Naive thymus-derived CD8-positive, alpha-beta T cell (primary cell): ENCODE results near the gene USP4. TPM values are rescaled to one million over a fixed set of nuclear protein-coding genes. Genes with fewer than 3 reads are reported as not detected.

Experiments
- ATAC-seq, 2 donors: fragments of 150-1000 bp; cut with Tn5 transposase in 1 of 2; sonication (Bioruptor Pico), chemical (Tn5 transposase) in 1 of 2; 1 replicate in 1 of 2; 2 replicates in 1 of 2; pipeline ENCODE4 v1.10.0; 2021; ENCODE audit warnings: mild to moderate bottlenecking in 2 of 2, moderate library complexity in 2 of 2
- POLR2A ChIA-PET: fragments of 350-600 bp; sonication (Branson Sonifier 250); formaldehyde crosslinking; loops from one replicate; lab custom pipeline; 2021; ENCODE audit warnings: antibody characterized with exemption; lab: Charles Lee
- DNase-seq, 10 donors: peaks; one replicate each; pipeline versions ENCODE4 v3.0.0 to v3.0.0-alpha.2; 2020 to 2022
- H3K27ac Mint-ChIP-seq, 10 donors: one replicate each; pipeline ENCODE4 v1.8.0; 2020 to 2022; ENCODE audit warnings: mild to moderate bottlenecking in 10 of 10, mixed read lengths in 10 of 10, moderate library complexity in 4 of 10, inconsistent platforms in 1 of 10
- H3K27me3 Mint-ChIP-seq, 5 donors: one replicate each; pipeline ENCODE4 v1.8.0; 2021 to 2022; ENCODE audit warnings: mixed read lengths in 5 of 5
- H3K36me3 Mint-ChIP-seq, 3 donors: one replicate each; pipeline ENCODE4 v1.8.0; 2020 to 2022; ENCODE audit warnings: mixed read lengths in 3 of 3, mild to moderate bottlenecking in 2 of 3, inconsistent platforms in 1 of 3
- H3K4me1 Mint-ChIP-seq, 4 donors: one replicate each; pipeline ENCODE4 v1.8.0; 2021 to 2022; ENCODE audit warnings: mixed read lengths in 4 of 4
- H3K4me3 Mint-ChIP-seq, 10 donors: one replicate each; pipeline ENCODE4 v1.8.0; 2020 to 2022; ENCODE audit warnings: mild to moderate bottlenecking in 10 of 10, mixed read lengths in 10 of 10, moderate library complexity in 6 of 10, inconsistent platforms in 1 of 10
- H3K9me3 Mint-ChIP-seq, 9 donors: one replicate each; pipeline ENCODE4 v1.8.0; 2020 to 2022; ENCODE audit warnings: mixed read lengths in 9 of 9, mild to moderate bottlenecking in 3 of 9, inconsistent platforms in 1 of 9, moderate library complexity in 1 of 9
- polyA plus RNA-seq, 3 donors: library from polyadenylated mRNA; unstranded; fragments of 300-500 nt; fragmentation: Illumina TruSeq; gene quantifications; one replicate each; pipeline ENCODE4 v1.2.3, GENCODE V29; 2021
- total RNA-seq, 8 experiments: library from RNA in 2 of 8; stranded (reverse) in 2 of 8; gene quantifications; one replicate each; pipeline ENCODE4 v1.2.3 and lab custom pipeline; 2021 to 2026

The USP4 gene
- total and polyA plus RNA-seq, 5 experiments from 2014 or later = 49.6 to 118 (median 69.1) TPM

GRCh38 chr3:49278548-49278947, 61.3 kb downstream of the USP4 start:
- POLR2A ChIA-PET = interaction anchor here (0.6 kb wide), 2 partner anchors 193 to 1519 kb away, joined by 3 read pairs; no protein-coding TSS in a partner anchor
- Mint-ChIP-seq H3K36me3 (peaks cover 0 to 45% (median 18%) of the 10 kb centered on the region in 3 donors), H3K4me1 (peaks cover 11 to 31% (median 26%) of the 10 kb centered on the region in 4 donors), H3K4me3 (peak overlapping the region in 1 of 10 donors; percentile 88), H3K27ac (peak overlapping the region; percentile 51 to 93 (median 90)), H3K27me3 (no peaks in the 10 kb centered on the region), H3K9me3 (no peaks in the 10 kb centered on the region)
- ATAC-seq = no peak
- no peak for DNase-seq

DNA sequence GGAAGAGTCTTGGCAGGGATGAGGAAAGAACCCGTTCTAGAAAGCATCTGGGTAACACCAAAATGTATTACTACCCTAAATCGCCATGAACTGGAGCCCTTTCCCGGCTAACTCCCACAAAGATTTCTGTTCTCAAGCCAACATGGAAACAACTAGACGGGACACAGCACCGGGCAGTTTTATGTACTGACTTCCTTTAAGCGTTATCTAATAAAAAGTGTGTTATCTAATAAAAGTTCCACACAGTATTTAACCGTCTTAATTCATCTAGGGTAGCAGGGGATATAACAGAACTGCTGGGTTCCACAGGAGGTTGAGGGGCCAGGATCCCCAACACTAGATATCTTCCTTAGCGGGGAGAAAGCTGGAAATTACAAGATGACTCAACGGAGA, 62.5 kb downstream of the USP4 start:
- Mint-ChIP-seq H3K27ac (peak overlapping the region; percentile 82 to 93 (median 92)), H3K27me3 (no peaks in the 10 kb centered on the region), H3K4me3 (peak overlapping the region; percentile 80 to 91 (median 88)), H3K4me1 (peaks cover 14 to 31% (median 26%) of the 10 kb centered on the region in 4 donors), H3K36me3 (peaks cover 0 to 39% (median 15%) of the 10 kb centered on the region in 3 donors), H3K9me3 (no peaks in the 10 kb centered on the region)
- ATAC-seq = peak; percentile 8 to 23
- POLR2A ChIA-PET = interaction anchor here (0.6 kb wide), 1 partner anchor 253 kb away, joined by 4 read pairs; no protein-coding TSS in a partner anchor
- peak in 1 of 10 donors; percentile 9 for DNase-seq

DNA sequence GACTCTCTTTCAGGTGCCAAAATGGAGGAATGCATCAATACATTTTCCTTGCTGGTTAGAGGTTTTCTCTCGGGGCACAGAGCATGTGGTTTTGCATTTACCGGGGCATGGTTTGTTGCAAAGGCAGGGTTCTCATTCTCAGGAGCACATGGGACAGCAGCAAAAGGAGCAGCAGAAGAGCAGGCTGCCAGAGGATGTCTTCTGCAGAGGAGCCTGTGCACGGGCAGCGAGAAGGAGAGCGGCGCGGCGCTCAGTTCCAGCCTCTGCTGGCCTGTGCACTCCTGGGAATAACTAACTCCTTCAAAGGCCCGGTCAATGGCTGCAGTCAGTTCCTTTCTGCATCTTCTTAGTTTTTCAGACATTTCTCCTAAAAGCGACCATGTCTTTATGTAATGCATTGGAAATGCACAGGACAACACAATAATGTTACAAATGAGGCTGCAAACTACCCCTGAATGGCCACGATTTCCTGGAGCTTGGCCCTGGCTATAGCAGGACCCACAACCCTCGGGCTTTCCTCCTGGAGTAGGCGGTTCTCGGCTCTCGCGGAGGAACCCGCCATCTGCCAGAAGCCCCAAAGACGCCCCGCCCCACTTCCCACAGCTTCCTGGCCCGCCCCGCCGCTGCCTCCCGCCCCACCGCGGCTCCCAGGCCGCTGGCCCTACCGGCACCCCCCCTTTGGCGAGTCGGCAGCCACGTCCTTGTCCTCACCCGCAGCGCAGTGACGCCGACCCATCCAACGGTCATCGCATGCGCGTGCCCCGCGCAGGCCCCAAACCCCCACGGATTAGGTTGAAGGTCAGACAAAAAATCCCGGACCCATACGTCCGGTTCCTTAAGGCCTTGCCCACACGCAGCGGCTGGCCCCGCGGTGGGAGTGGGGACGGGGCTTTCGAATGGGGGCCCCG, 63.1 kb downstream of the USP4 start, which contains the start of gene C3orf62:
C3orf62 (minus strand) TSS at position 758 of the 908 bp plus-strand sequence; CDS start at position 398, 360 bp downstream.
- no peaks in the 10 kb centered on the region for H3K9me3 Mint-ChIP-seq
- ATAC-seq (peak; percentile 86 to 90), DNase-seq (peak; percentile 39 to 78 (median 56))
- H3K27me3 Mint-ChIP-seq = no peaks in the 10 kb centered on the region
- peaks cover 0 to 33% (median 14%) of the 10 kb centered on the region in 3 donors for H3K36me3 Mint-ChIP-seq
- H3K4me1 Mint-ChIP-seq = peaks cover 14 to 31% (median 26%) of the 10 kb centered on the region in 4 donors
- H3K4me3 Mint-ChIP-seq = peak within 1 kb of the TSS; percentile 80 to 91 (median 88)
- peak within 1 kb of the TSS; percentile 82 to 93 (median 92) for H3K27ac Mint-ChIP-seq
- POLR2A ChIA-PET = no interaction called here

GRCh38 chr3:49273825-49274532, 65.9 kb downstream of the USP4 start:
- H3K27ac Mint-ChIP-seq = peak overlapping the region in 1 of 10 donors; percentile 8

GRCh38 chr3:49271047-49271446, 68.8 kb downstream of the USP4 start:
- peaks cover 5 to 10% (median 7%) of the 10 kb centered on the region in 4 donors for H3K4me1 Mint-ChIP-seq
- H3K9me3 Mint-ChIP-seq = no peaks in the 10 kb centered on the region
- no peak for DNase-seq
- no peak overlapping the region for H3K27ac Mint-ChIP-seq
- no peak for ATAC-seq
- H3K36me3 Mint-ChIP-seq = peaks cover 0 to 14% (median 11%) of the 10 kb centered on the region in 3 donors
- POLR2A ChIA-PET = no interaction called here
- H3K4me3 Mint-ChIP-seq = no peak overlapping the region
- H3K27me3 Mint-ChIP-seq = no peaks in the 10 kb centered on the region

More at GRCh38 chr3:49273825-49274532, 65.9 kb downstream of the USP4 start:
- H3K4me3 Mint-ChIP-seq = no peak overlapping the region
- ATAC-seq = no peak
- POLR2A ChIA-PET = no interaction called here
- H3K9me3 Mint-ChIP-seq = no peaks in the 10 kb centered on the region
- no peaks in the 10 kb centered on the region for H3K27me3 Mint-ChIP-seq
- no peak for DNase-seq
- H3K36me3 Mint-ChIP-seq = peaks cover 0 to 18% (median 9%) of the 10 kb centered on the region in 3 donors
- peaks cover 14 to 31% (median 26%) of the 10 kb centered on the region in 4 donors for H3K4me1 Mint-ChIP-seq

DNA sequence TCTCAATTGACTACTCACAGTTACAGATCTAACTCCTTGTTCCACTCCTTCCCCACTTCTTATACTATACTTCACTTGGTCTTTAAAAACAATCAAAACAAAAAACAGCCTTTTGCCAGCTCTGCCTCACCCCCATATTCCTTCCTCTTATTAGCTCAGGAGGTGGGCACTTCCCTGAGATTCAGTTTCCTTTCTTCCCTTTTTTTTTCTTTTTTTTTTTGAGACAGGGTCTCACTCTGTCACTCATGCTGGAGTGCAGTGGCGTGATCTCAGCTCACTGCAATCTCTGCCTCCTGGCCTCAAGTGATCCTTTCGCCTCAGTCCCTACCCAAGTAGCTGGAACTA, 69.7 kb downstream of the USP4 start:
- no peak for DNase-seq
- H3K4me3 Mint-ChIP-seq = no peak overlapping the region
- peak overlapping the region in 2 of 10 donors; percentile 47 to 50 for H3K27ac Mint-ChIP-seq
- no peaks in the 10 kb centered on the region for H3K9me3 Mint-ChIP-seq
- H3K4me1 Mint-ChIP-seq = peaks cover 0 to 3% (median 2%) of the 10 kb centered on the region in 4 donors
- POLR2A ChIA-PET = no interaction called here
- no peaks in the 10 kb centered on the region for H3K27me3 Mint-ChIP-seq
- peaks cover 0 to 14% (median 11%) of the 10 kb centered on the region in 3 donors for H3K36me3 Mint-ChIP-seq
- no peak for ATAC-seq

- no peaks in the 10 kb centered on the region for H3K27me3 Mint-ChIP-seq
- no peaks in the 10 kb centered on the region for H3K9me3 Mint-ChIP-seq
- POLR2A ChIA-PET = no interaction called here
- peak overlapping the region in 2 of 10 donors; percentile 47 to 50 for H3K27ac Mint-ChIP-seq
- H3K36me3 Mint-ChIP-seq = peaks cover 0 to 14% (median 11%) of the 10 kb centered on the region in 3 donors
- no peak for ATAC-seq
- H3K4me3 Mint-ChIP-seq = no peak overlapping the region
- peaks cover 0 to 2% (median 1%) of the 10 kb centered on the region in 4 donors for H3K4me1 Mint-ChIP-seq
- DNase-seq = no peak
Observed at GRCh38 chr3:49269443-49270155, 70.3 kb downstream of the USP4 start.

GRCh38 chr3:49266410-49267095, 73.3 kb downstream of the USP4 start:
- peaks cover 0 to 11% (median 11%) of the 10 kb centered on the region in 3 donors for H3K36me3 Mint-ChIP-seq
- no peaks in the 10 kb centered on the region for H3K27me3 Mint-ChIP-seq
- H3K9me3 Mint-ChIP-seq = no peaks in the 10 kb centered on the region
- H3K27ac Mint-ChIP-seq = no peak overlapping the region
- H3K4me3 Mint-ChIP-seq = no peak overlapping the region
- no peak for DNase-seq
- ATAC-seq = no peak
- no peaks in the 10 kb centered on the region for H3K4me1 Mint-ChIP-seq
- POLR2A ChIA-PET = no interaction called here

GRCh38 chr3:49265661-49266386, 74.0 kb downstream of the USP4 start:
- H3K4me3 Mint-ChIP-seq = peak overlapping the region in 1 of 10 donors; percentile 28
- ATAC-seq (no peak), DNase-seq (no peak)
- no peaks in the 10 kb centered on the region for H3K4me1 Mint-ChIP-seq
- peak overlapping the region in 1 of 10 donors; percentile 56 for H3K27ac Mint-ChIP-seq
- POLR2A ChIA-PET = interaction anchor here (0.6 kb wide), 1 partner anchor 9 kb away, joined by 4 read pairs; no protein-coding TSS in a partner anchor
- H3K36me3 Mint-ChIP-seq = peaks cover 0 to 9% (median 6%) of the 10 kb centered on the region in 3 donors
- H3K9me3 Mint-ChIP-seq = no peaks in the 10 kb centered on the region
- H3K27me3 Mint-ChIP-seq = no peaks in the 10 kb centered on the region

- Mint-ChIP-seq H3K4me3 (no peak overlapping the region), H3K4me1 (no peaks in the 10 kb centered on the region), H3K36me3 (no peaks in the 10 kb centered on the region), H3K27me3 (no peaks in the 10 kb centered on the region), H3K9me3 (no peaks in the 10 kb centered on the region), H3K27ac (no peak overlapping the region)
- POLR2A ChIA-PET = no interaction called here
- ATAC-seq = no peak
- no peak for DNase-seq
Observed at GRCh38 chr3:49263159-49263889, 76.5 kb downstream of the USP4 start.
